OCI-LY1 (cell line): ENCODE measurements around the gene GXYLT1.

Experiments
- H2AFZ ChIP-seq: fragments of 200-600 bp; sonication (generic), shearing (Covaris generic); 2 replicates; pipeline ENCODE4 v1.6.0; 2014; ENCODE audit warnings: antibody characterized with exemption, mild to moderate bottlenecking, low read length
- H3F3A ChIP-seq: fragments of 200-600 bp; sonication (generic), shearing (Covaris generic); 2 replicates; pipeline ENCODE4 v1.6.0; 2014; ENCODE audit warnings: mild to moderate bottlenecking, antibody characterized with exemption, low read length, moderate library complexity; ENCODE audit not compliant: insufficient read depth
- H3K27ac ChIP-seq: fragments of 200-600 bp; sonication (generic); 2 replicates; pipeline ENCODE4 v1.5.1; 2014; ENCODE audit warnings: low read length, mixed run types, mild to moderate bottlenecking, low read depth; ENCODE audit not compliant: poor library complexity, severe bottlenecking
- H3K27me3 ChIP-seq: fragments of 200-600 bp; sonication (generic); 2 replicates; pipeline ENCODE4 v1.6.0; 2014; ENCODE audit warnings: antibody characterized with exemption, mild to moderate bottlenecking, low read length, moderate library complexity; ENCODE audit not compliant: insufficient read depth
- H3K36me3 ChIP-seq: fragments of 200-600 bp; sonication (generic); 2 replicates; pipeline ENCODE4 v1.6.1; 2014; ENCODE audit warnings: mild to moderate bottlenecking, antibody characterized with exemption, low read length, moderate library complexity, mixed read lengths; ENCODE audit not compliant: insufficient read depth
- H3K4me1 ChIP-seq: fragments of 200-600 bp; sonication (generic); 2 replicates; pipeline ENCODE4 v1.5.1; 2014; ENCODE audit warnings: mild to moderate bottlenecking, low read length, moderate library complexity; ENCODE audit not compliant: insufficient read depth, severe bottlenecking
- H3K4me2 ChIP-seq: fragments of 200-600 bp; sonication (generic), shearing (Covaris generic); 2 replicates; pipeline ENCODE4 v1.6.1; 2014; ENCODE audit warnings: low read length
- H3K4me3 ChIP-seq: fragments of 200-600 bp; sonication (generic); 2 replicates; pipeline ENCODE4 v1.5.1; 2014; ENCODE audit warnings: low read length, low read depth, mild to moderate bottlenecking, mixed read lengths; ENCODE audit not compliant: poor library complexity, severe bottlenecking
- H3K79me2 ChIP-seq: fragments of 200-600 bp; shearing (Covaris generic); 2 replicates; pipeline ENCODE4 v1.6.1; 2016; ENCODE audit warnings: mixed run types, low read length, mixed read lengths; ENCODE audit not compliant: insufficient read depth
- H3K9ac ChIP-seq: fragments of 200-600 bp; sonication (generic), shearing (Covaris generic); 2 replicates; pipeline ENCODE4 v1.6.1; 2014; ENCODE audit warnings: mild to moderate bottlenecking, low read length, mixed read lengths
- H3K9me2 ChIP-seq: fragments of 200-600 bp; sonication (generic), shearing (Covaris generic); 2 replicates; pipeline ENCODE4 v1.6.1; 2014; ENCODE audit warnings: low read depth, mild to moderate bottlenecking, low read length, mixed read lengths
- H3K9me3 ChIP-seq: fragments of 200-600 bp; shearing (Covaris generic); 2 replicates; pipeline ENCODE4 v1.6.1; 2014; ENCODE audit warnings: low read length, mixed read lengths
- H4K20me1 ChIP-seq: fragments of 200-600 bp; sonication (generic), shearing (Covaris generic); 2 replicates; pipeline ENCODE4 v1.6.0; 2016; ENCODE audit warnings: mild to moderate bottlenecking, low read length; ENCODE audit not compliant: insufficient read depth
- EZH2 ChIP-seq: fragments of 200-600 bp; sonication (generic), shearing (Covaris generic); IDR thresholded peaks from 2 replicates; pipeline ENCODE4 v1.8.0; 2017; ENCODE audit warnings: borderline replicate concordance, mixed run types, mild to moderate bottlenecking, antibody characterized with exemption, low read length, moderate library complexity, mixed read lengths
- TF ChIP-seq, protein P1 (sequence below): fragments of 200-600 bp; sonication (generic), shearing (Covaris generic); IDR thresholded peaks from 2 replicates; pipeline ENCODE4 v1.5.1; 2017; ENCODE audit warnings: mild to moderate bottlenecking, antibody characterized with exemption, low read length, moderate library complexity, mixed read lengths

The GXYLT1 gene

DNA sequence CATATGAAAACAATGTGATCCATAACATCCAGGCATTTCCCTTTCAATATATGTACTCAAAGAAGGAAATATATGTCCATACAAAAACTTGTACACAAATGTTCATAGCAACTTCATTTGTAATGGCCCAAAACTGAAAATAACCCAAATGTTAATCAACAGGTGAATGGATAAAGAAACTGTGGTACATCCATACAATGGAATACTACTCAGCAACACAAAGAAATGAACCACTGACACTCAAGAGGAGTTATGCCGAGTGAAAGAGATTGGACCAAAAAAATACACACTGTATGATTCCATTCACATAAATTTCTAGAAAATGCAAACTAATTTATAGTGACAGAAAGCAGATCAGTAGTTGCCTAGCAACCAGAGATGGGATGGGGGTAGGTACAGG, 30.3 kb upstream of the GXYLT1 start:
- no peaks in the 10 kb centered on the region for H3K9me2 ChIP-seq
- peaks cover 30% of the 10 kb centered on the region for H3K36me3 ChIP-seq
- H3K9ac ChIP-seq, result no peak overlapping the region
- H2AFZ ChIP-seq, result no peak overlapping the region
- no peaks in the 10 kb centered on the region for H3K9me3 ChIP-seq
- no peak overlapping the region for H3K4me2 ChIP-seq
- no peaks in the 10 kb centered on the region for H3K27me3 ChIP-seq
- no peaks in the 10 kb centered on the region for H3F3A ChIP-seq
- TF ChIP-seq, protein P1, sequence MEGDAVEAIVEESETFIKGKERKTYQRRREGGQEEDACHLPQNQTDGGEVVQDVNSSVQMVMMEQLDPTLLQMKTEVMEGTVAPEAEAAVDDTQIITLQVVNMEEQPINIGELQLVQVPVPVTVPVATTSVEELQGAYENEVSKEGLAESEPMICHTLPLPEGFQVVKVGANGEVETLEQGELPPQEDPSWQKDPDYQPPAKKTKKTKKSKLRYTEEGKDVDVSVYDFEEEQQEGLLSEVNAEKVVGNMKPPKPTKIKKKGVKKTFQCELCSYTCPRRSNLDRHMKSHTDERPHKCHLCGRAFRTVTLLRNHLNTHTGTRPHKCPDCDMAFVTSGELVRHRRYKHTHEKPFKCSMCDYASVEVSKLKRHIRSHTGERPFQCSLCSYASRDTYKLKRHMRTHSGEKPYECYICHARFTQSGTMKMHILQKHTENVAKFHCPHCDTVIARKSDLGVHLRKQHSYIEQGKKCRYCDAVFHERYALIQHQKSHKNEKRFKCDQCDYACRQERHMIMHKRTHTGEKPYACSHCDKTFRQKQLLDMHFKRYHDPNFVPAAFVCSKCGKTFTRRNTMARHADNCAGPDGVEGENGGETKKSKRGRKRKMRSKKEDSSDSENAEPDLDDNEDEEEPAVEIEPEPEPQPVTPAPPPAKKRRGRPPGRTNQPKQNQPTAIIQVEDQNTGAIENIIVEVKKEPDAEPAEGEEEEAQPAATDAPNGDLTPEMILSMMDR, result no peak
- no peak for TF ChIP-seq EZH2
- no peak overlapping the region for H3K27ac ChIP-seq
- no peaks in the 10 kb centered on the region for H4K20me1 ChIP-seq
- no peak overlapping the region for H3K4me3 ChIP-seq
- H3K79me2 ChIP-seq, result no peaks in the 10 kb centered on the region
- H3K4me1 ChIP-seq, result peaks cover 6% of the 10 kb centered on the region

DNA sequence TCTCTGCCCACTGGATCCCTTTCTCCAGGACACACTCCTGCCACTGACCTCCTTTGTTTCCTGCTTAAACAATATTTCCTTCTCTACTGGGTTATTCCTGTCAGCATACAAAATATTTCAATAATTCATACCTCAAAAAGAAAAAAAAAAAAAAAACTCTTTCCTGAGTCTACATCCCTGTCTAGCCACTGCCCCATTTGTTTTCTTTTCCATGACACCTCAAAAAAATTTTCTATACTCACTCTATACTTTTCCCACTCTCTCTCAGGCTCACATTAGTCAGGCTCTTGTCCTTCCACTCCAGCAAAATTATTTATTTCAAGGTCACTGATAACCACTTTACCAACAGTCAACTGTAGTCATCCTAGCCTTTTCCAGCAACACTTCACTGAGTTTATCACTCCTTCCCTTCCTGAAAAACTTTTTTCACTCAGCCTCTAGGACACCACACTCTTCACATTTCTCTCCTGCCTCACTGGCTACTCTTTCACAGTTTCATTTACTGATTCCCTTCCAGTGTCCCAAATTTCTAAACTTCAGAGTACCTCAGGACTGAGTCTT, 29.4 kb upstream of the GXYLT1 start:
- H3K9me3 ChIP-seq, result no peaks in the 10 kb centered on the region
- no peaks in the 10 kb centered on the region for H3F3A ChIP-seq
- TF ChIP-seq, protein P1, result no peak
- no peak for TF ChIP-seq EZH2
- H3K4me1 ChIP-seq, result peaks cover 6% of the 10 kb centered on the region
- H3K4me2 ChIP-seq, result no peak overlapping the region
- H3K36me3 ChIP-seq, result peaks cover 27% of the 10 kb centered on the region
- H3K27ac ChIP-seq, result no peak overlapping the region
- no peak overlapping the region for H2AFZ ChIP-seq
- H3K9ac ChIP-seq, result no peak overlapping the region
- H4K20me1 ChIP-seq, result no peaks in the 10 kb centered on the region
- H3K27me3 ChIP-seq, result no peaks in the 10 kb centered on the region
- H3K9me2 ChIP-seq, result no peaks in the 10 kb centered on the region
- no peak overlapping the region for H3K4me3 ChIP-seq
- H3K79me2 ChIP-seq, result no peaks in the 10 kb centered on the region

DNA sequence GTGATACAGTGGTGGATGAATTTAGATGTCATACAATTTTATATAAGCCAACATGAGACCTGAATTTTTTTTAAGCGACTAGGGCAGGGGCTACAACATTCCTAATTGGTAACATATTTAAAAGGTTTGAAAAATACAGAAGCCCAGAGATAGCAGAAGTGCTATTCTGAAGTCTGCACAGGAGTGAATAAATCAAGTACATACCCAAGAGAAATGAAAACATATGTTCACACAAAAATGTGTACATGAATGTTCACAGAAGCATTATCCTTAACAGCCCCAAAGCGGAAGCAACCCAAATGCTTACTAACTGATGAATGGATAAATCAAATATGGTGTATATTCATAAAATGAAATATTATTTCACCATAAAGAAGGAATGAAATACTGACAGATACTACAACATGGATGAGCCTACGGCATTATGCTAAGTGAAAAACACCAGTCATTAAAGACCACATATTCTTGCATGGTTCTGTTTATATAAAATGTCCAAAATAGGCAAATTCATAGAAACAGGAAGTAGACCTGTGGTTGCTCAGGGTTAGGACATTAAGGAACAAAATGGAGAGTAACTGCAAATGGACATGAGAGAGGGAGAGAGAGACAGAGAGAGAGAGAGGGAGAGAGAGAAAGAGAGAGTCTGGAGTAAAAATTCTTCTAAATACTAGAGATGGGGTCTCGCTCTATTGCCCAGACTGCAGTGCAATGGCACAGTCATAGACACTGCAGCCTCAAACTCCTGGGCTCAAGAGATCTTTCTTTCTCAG, 28.0 kb upstream of the GXYLT1 start:
- TF ChIP-seq, protein P1, result no peak
- TF ChIP-seq EZH2, result no peak
- Histone ChIP-seq H3K4me1 (peaks cover 6% of the 10 kb centered on the region), H3K9me3 (no peaks in the 10 kb centered on the region), H3K9ac (no peak overlapping the region), H3F3A (no peaks in the 10 kb centered on the region), H3K79me2 (no peaks in the 10 kb centered on the region), H3K9me2 (no peaks in the 10 kb centered on the region), H3K27ac (no peak overlapping the region), H2AFZ (no peak overlapping the region), H3K27me3 (no peaks in the 10 kb centered on the region), H4K20me1 (no peaks in the 10 kb centered on the region), H3K4me3 (no peak overlapping the region), H3K4me2 (no peak overlapping the region), H3K36me3 (peaks cover 24% of the 10 kb centered on the region)
